NB4 (cell line): ENCODE data around the gene DDX17.
A peak's percentile ranks its signal among the peaks of the same experiment; 100 is the strongest.

Source experiments
- DNase-seq: peaks from one replicate; pipeline ENCODE4 v3.0.0; 2010; ENCODE audit warnings: low read depth
- H3K4me3 ChIP-seq: one replicate; pipeline ENCODE4 v1.5.1; 2011; ENCODE audit warnings: mild to moderate bottlenecking, low read depth, low read length, moderate library complexity
- CTCF ChIP-seq: IDR thresholded peaks from one replicate; pipeline ENCODE4 v1.5.1; 2012; ENCODE audit warnings: low read depth, low read length
- MAX ChIP-seq: IDR thresholded peaks from 2 replicates; pipeline ENCODE4 v1.6.1; 2011; ENCODE audit warnings: low read depth, low read length
- MYC ChIP-seq: IDR thresholded peaks from 2 replicates; pipeline ENCODE4 v1.6.1; 2011; ENCODE audit warnings: low read depth, low read length
- POLR2A ChIP-seq: IDR thresholded peaks from 2 replicates; pipeline ENCODE4 v1.6.1; 2011; ENCODE audit warnings: mild to moderate bottlenecking; ENCODE audit not compliant: insufficient read length; ENCODE audit errors: extremely low read depth

The DDX17 gene

GRCh38 chr22:38461057-38461413, 45.1 kb downstream of the DDX17 start:
- DNase-seq, result peak; percentile 24
- TF ChIP-seq POLR2A (no peak), CTCF (no peak), MYC (no peak), MAX (no peak)
- no peak overlapping the region for H3K4me3 ChIP-seq

- TF ChIP-seq POLR2A (no peak), CTCF (no peak), MYC (no peak), MAX (no peak)
- no peak overlapping the region for H3K4me3 ChIP-seq
- no peak for DNase-seq
Measured at GRCh38 chr22:38460426-38460840, 45.7 kb downstream of the DDX17 start.

GRCh38 chr22:38456841-38457699, 49.0 kb downstream of the DDX17 start:
- no peak for TF ChIP-seq CTCF
- TF ChIP-seq POLR2A, result no peak
- TF ChIP-seq MYC, result no peak
- no peak for TF ChIP-seq MAX
- no peak overlapping the region for H3K4me3 ChIP-seq
- DNase-seq, result no peak

GRCh38 chr22:38456272-38456835, 49.8 kb downstream of the DDX17 start:
- no peak overlapping the region for H3K4me3 ChIP-seq
- DNase-seq, result no peak
- no peak for TF ChIP-seq CTCF
- no peak for TF ChIP-seq MYC
- TF ChIP-seq POLR2A, result no peak
- TF ChIP-seq MAX, result no peak

GRCh38 chr22:38455530-38456271, 50.4 kb downstream of the DDX17 start:
- DNase-seq, result no peak
- TF ChIP-seq MAX, result no peak
- TF ChIP-seq CTCF, result no peak
- TF ChIP-seq POLR2A, result no peak
- TF ChIP-seq MYC, result no peak
- no peak overlapping the region for H3K4me3 ChIP-seq
